CD1c-positive myeloid dendritic cell (primary cell): Measurements from ENCODE around the gene PAQR5.
"Not testable (repeated sequence)": the region's sequence is repeated elsewhere in the genome, so short reads cannot be mapped to it uniquely, and the experiment has no call there.

Experiments used
- DNase-seq: peaks from one replicate; pipeline ENCODE4 v3.0.0-alpha.2; 2016; ENCODE audit errors: extremely low spot score

Gene PAQR5

DNA sequence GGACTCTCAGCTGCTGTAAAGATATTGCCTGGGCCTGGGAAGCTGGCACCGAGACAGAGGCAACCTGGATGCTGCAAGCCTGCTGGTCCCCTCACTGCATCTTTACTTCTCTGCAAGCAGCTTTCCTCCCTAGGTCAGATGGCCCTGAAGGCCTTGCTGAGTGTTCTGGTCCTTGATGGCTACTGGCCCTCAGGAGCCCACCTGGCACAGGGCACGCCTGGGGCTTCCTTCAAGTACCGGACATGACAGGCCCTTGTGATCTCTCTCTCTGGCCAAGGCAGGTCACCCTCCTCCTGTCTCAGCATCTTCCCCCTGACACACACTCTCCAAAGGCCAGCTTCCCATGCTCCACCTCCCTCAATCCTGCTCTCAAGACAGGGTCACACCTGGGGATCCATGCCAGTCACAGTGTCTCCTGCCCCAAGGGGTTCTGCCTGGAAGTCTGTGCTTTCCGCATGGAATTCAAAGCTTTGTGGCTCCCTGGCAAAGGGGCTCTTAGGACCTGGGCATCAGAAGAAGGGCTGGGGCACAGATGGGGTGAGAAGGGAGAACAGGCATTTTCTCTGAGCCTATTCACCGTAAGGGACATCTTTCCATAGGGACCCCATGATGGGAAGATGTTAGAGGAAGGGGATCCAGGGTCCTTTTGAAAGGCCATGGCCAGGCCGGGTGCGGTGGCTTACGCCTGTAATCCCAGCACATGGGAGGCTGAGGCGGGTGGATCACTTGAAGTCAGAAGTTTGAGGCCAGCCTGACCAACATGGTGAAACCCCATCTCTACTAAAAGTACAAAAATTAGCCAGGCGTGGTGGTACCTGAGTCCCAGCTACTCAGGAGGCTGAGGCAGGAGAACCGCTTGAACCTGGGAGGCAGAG lies 4.7 kb upstream of the PAQR5 start:
- no peak for DNase-seq

DNA sequence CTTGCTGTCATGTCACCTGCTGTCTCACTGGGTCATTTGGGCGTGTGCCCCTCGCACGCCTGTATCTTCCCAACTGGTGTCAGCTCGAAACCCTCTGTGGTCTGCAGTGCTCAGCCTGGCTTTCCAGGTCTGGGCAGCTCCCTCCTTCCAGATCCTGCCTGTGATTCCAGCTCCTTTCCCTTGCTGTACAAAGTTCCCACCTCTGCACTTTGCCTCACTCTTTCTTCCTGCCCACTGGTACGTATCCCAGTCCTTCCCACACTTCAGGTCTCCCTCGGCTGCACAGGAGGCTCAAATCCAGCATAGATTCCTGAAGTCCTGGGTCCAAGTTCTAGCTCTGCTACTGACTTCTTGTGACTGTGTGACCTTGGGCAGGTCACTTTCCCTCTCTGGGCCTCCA lies 2.1 kb upstream of the PAQR5 start:
- no peak for DNase-seq

DNA sequence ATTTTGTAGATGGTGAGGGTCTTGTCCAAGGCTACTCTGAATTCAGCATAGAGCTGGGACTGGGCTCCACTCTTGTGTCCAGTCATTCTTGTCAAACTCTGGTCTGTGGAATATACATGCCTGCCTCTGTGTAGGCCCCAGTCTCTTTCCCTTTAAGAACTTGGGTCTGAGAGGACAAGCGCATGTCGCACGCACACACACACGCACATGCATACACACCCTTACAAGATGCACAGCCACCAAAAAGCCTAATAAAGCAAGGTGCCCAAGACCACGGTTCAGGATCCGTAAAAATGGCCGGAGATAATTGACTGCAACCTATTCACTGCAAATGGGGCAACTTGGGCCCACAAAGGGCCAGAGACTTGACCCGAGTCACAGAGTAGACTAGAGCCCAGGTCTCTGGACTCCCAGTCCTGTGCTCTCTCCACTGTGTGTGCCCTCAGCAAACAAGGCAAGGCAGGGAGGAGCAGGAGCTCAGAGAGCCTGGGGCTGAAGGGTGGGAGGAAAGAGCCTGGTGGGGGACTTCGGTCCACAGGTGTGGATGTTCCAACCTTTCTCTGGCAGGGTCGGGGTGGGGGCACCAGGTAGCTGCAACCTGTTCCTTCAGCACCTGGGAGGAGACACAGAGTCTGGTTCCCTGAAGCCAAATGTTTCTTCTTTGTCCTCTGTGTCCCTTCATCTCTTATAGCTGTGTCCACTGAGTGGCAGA lies 914 bp upstream of the PAQR5 start:
- no peak for DNase-seq

DNA sequence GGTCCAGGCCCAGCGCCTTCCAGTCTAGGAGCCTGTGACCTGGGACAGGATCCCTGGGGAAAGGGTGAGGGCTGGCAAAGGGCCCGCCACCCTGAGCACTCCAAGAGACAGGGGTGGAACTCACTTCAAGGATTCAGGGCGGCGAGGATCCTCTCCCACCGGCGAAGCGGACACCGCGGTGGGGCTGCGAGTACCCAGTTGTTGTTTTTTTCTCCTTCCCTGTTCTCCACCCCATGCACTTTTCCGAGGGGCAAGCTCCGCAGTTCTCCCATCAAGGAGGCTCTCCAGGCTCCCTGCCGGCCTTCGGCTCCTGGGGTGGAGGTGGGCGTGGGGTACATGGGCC lies 387 bp upstream of the PAQR5 start:
- DNase-seq, result no peak

DNA sequence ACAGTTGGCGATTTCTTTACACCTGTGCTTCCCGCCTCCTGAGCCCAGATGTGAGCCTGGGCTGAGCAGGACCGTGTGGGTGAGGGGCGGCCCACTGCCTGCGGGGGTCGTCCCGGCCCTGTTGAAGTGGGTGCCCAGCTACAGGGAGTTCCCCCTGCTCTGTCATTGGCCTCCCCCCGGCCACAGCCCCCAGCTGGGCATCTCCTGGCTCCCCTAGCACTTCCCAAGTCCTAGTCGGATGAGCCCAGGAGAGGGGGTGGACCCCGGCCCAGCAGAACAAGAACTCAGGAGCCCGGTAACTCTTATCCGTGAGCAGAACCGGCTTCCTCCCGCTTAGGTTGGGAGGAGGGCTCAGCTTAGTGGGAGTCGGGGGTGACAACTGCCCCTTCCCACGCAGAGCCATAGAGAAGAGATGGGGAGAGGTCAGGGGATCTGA lies 757 bp downstream of the PAQR5 start:
- DNase-seq, result no peak

DNA sequence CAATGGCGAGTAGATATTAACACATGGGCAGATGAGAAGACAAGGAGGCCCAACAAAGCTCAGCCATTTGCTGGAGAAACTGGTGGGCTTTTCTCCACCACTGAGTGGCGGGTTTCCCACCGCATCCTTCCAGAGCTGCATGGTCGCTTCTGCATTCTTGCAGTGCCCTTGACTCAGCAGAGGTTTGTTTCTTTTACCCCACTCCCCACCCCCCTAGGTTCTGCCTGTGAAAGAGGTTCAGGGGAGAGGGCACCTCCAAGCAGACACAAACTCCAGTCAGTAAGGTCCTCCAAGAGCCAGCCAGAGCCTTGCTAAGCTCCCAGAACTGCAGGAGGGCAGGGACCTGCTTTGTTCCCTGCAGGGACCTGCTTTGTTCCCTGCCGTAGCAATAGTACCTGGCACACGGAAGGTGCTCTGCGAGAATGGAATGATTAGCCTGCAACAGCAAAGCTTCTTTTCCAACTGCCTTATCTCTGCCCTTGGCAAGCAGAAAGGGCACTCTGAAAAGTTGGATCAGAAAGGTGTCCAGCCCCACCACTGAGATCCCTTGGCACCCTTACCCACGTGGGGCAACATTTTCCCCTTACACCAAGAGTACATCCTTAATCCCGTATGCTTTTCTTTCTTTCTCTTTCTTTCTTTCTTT lies 1.4 kb downstream of the PAQR5 start:
- DNase-seq, result no peak

DNA sequence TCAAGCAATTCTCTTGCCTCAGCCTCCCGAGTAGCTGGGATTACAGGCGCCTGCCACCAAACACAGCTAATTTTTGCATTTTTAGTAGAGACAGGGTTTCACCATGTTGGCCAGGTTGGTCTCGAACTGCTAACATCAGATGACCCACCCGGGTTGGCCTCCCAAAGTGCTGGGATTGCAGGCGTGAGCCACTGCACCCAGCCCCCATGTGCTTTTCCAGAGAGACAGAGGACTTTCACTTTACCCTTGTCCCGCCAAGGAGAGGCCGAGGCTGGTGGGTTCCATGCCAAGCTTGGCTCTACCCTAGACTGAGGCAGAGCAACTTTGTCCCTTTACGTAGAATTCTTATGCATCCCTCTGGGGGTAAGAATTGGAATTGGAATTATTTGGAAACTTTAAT lies 2.4 kb downstream of the PAQR5 start:
- not testable (repeated sequence) for DNase-seq

DNA sequence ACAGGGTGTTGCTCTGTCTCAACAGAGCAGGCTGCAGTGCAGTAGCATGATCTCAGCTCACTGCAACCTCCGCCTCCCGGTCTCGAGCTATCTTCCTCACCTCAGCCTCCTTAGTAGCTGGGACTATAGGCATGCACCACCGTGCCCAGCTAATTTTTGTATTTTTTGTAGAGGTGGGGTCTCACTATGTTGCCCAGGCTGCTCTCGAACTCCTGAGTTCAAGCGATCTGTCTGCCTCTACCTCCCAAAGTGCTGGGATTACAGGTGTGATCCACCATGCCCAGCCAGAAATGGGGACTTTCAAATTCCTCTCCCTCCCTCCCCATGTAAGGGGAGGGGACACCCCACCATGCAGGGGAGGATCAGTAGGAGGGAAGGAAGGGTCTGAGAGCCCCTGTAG lies 3.4 kb downstream of the PAQR5 start:
- DNase-seq, result not testable (repeated sequence)

DNA sequence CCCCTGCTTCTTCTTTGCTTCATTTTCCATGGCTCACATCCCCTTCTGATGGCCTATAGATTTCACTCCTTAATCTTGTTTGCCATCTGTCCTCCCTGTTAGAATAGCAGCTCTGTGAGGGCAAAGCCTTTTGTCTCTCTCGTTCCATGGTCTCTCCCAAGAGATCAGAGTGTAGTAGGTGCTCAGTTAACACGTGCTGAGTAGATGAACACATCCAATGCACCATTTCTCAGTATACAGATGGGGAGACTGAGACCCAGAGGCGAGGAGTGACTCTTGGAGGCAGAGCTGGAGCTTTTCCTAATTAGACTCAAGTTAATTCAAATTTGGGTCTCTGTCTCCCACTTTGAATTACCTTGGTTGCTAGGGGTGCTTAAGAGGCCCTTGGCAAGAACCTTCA lies 4.2 kb downstream of the PAQR5 start:
- no peak for DNase-seq

DNA sequence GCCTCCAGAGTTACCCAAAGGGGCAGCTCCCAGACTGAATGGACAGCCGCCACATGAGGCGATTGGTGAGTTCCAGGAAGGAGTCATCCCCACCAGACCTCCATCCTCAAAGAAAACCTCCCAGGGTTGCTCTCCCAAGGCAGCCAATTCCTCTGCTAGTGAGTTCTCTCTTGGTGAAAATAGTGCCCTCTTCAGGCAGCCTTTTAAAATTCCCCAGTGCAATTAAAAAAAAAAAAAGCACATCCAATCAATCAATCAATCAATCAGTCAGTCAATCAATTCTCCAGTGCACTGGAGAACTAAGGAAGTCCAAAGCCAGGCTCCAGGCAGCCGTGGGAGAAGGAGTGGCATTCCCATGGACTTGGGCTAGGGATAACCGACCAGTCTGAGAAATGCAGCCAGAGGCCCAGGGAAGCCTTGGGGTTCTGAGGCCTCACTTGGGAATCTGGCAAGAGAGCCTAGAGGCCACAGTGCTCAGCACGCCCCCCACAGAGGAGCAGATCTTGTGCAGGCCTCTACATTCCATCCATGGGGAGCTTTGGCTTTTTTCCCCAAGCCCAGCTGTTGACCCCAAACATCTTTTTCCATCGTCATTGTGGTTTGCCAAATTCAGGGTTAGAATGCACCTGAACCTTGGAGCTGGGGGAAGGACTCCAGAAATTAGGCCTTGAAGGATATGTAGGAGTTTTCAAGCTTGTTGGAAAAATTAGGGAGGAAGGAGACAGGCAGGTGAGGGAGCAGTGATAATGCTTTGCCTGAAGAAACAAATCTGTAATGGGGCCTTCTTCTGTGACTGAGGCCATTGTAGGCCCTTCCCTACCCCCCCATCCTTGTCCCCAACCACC lies 4.8 kb downstream of the PAQR5 start:
- peak; percentile 20 for DNase-seq

DNA sequence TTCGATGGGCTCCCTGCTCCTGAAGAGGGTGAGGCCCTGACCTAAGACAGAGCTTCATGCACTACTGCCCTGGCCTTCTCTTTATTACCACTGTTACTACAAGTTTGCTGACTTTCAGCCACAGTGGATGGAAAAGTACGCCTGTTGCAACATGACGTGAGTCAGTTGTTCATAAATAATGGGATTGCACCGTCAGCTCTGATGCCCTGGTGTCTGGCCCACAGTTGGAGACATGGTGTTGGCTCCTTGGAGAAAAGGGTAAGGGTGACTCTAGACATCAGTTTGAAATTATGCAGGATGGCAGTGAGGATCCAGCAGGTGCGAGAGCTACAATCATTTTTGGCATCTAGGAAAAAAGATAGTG lies 5.5 kb downstream of the PAQR5 start:
- DNase-seq, result peak; percentile 65

DNA sequence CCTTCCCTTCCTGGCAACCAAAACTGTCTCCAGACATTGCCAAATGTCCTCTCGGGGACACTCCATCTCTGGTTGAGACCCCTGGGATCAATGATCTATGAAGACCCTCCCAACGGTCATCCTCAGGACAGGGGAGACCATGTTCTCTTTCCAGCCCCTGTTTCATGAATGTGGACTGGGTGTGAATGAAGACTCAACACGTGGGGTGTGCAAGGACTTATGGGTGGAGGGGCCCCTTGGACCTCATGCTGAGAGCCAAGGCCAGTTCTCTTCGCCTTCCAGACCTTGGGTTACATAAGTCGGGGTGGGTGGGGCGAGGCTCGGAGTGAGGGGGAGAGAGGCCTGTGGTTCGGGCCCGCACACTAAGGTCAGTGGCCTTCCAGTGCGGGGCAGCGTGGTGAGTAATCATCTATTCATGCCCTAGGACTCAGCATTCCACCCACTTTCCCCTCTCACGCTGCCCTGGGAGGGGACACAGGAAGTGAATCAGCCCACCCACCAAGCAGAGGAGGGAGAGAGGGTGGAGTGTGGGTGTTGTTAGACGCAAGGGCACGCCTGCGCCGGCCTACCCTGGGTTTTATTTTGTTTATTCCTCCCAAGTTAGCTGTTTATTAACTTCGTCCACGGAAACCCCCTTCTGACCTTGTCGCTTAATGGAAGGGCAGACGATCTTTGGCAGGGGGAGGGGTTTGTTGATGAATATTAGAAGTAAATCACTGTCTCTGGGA lies 6.7 kb downstream of the PAQR5 start:
- peak; percentile 89 for DNase-seq

DNA sequence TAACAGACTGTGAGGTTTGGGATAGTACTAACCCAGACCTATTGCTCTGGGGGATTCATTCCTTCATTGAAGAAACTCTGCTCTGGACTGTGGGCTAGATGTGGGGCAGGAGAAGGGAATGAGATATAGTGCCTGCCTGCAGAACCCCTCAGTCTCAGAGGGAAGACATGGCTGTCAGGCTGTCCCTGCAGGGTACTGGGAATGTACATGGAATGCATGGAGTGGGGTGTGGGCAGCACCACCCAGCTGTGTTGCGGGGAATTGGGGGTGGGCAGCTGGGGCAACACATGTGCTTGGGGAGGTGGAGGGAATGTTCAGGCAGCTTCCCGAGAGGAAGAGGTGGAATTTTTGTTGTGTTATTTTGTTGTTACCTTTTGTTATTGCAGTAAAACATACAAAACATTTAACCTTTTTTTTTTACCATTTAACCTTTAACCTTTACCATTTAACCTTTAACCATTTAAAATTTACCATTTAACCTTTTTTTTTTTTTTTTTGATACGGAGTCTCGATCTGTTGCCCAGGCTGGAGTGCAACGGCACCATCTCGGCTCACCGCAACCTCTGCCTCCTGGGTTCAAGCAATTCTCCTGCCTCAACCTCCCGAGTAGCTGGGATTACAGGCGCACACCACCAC lies 7.3 kb downstream of the PAQR5 start:
- no peak for DNase-seq

DNA sequence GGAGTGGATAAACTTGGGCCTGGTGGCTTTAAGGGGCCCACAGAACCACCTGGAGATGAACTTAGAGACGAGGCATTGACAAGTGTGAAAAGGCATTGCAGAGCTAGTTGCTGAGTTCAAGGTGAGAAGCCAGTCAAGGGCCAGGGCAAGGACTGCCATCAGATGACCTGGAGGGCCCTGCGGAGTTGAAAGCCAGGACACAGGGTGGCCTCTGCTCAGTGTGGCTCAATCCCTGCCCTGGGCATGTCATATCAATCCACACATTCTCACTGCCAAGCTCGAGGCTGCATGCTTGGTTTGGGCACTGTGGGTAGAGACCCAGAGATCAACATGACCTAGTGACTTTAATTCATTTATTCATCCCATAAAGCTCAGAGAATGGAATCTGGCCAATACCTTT lies 9.2 kb downstream of the PAQR5 start:
- DNase-seq, result no peak

DNA sequence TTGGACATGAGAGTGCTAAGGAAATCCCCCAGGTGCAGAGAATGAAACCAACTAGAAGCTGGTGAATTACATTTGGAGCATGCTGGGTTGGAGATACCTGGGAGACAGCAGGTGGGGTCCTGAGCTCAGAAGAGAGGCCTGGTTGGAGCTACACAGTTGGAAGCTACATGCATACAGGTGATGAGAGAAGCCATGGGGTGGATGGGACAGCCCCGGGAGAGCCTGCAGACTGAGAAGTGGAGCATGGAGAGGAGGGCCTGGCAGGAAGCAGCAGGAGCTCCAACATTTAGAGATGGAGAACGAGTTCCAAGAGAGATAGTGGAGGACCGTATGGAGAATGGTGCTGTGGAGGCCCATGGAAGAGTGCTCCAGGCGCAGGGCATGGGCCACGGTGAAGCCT lies 10.2 kb downstream of the PAQR5 start:
- no peak for DNase-seq

DNA sequence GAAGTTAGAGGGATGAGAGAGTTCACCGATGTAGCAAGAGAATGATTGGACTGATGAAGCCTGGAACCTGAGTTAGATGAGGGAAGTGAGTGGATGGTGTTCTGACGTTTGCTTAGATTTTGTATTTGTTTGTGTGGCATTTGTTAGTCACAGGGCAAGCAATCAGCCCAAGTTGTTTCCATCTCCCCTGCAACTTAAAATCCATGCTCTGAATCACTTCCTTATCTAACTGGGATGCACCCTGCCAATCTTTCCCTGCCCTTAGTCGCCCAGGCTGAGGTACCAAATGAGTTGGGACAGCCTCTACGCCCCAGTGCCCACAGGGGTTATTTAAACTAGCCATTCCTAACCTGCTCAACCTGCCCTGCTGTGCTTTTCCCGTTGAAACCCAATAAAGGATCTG lies 12.6 kb downstream of the PAQR5 start:
- no peak for DNase-seq

DNA sequence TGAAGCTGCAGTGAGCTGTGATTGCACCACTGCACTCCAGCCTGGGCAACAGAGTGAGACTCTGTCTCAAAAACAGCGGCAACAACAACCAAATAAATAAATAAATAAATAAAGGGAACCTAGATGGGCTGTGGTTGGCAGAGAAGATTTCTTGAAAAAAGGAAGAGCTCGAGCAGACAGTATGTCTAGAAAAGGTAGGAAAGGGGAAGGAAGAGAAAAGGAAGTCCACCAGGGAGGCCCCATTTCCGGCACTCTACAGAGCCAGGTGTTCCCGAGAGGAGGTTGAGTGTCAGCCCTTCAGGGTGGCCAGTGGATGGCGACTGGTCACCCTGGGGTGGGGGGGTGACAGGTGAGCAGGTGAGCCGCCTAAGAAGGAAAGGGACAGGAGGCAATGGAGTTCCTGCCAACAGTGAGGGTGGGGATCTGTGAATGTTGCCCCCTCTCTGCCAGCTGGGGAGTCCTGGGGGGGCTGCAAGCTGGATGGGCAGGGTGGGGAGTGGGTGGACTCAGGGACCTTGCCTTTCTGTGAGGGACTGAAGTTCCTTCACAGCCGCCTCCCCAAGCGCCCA lies 14.8 kb downstream of the PAQR5 start:
- DNase-seq, result peak; percentile 61

DNA sequence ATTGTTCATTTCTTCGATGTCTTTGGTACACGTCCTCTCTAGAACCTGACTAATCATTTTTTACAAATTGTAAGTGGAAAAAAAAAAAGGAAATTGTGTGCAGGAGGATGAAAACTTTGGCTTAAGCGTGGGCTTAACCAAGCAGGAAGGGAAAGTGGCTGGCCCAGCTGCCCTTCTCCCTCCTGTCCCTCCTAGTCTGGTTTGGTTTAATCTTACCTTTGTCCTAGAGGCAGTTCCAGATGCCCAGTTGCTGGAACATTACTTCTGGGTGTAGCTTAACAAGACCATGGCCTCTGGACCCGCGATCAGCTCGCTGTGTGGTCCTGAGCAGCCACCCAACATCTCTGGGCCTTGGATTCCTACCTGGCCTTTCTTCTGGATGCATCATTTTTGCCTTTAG lies 15.4 kb downstream of the PAQR5 start:
- peak; percentile 65 for DNase-seq

DNA sequence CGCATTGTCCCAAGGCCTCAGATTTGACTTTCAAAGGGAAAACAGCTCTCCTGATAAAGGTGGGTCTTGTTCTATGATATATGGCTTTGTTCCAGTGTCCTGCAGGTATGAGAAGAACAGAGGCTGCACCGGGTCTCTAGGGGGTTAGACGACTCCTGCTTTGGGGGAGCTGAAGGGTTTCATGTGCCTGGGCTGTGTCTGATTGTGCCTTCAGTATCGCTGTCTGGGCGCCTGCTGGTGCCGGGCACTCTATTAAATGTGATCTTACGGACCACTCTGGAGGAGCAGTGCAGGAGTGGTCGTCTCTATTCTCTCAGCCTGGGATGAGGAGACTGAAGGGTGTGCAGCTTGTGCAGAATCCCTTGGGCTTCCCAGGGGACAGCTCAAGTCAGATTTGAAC lies 16.0 kb downstream of the PAQR5 start:
- DNase-seq, result no peak

DNA sequence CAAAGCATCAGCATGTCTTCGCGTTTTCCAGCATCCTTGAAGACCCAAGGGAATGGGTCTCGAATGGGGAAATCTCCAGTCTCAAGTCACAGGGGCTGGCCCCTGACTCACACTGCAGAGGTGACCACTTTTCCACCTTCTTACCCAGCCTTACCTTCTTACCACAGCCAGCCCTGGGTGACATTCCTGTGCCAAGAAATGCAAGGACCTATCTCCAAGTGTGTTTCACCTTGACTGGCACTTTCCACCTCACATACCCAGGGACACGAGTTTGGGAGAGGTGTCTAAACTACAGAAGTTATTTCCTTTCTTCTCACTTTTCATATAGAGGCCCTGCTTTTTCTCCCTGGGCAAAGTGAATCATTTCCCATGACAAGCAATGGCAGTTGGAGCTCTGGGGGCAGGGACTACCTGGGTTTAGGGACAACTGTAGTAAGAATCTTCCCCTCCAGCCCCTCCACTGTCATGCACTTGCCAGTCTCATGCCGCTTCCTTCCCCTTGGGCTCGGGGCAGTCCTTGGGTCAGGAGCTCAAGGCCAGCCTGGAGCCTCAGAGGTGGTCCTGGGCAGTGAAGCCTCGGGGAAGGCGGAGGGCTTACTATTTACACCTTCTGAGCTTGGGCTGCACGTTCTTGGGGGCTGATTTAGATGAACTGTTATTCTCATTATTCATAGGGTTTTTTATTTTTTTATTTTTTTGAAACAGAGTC lies 16.8 kb downstream of the PAQR5 start:
- no peak for DNase-seq
